HG03457 (cell line): ENCODE results near the gene C14orf119.
A peak's percentile ranks its signal among the peaks of the same experiment; 100 is the strongest.

Experiments used
- ATAC-seq: cut with Tn5 transposase; IDR thresholded peaks from one replicate; pipeline ENCODE4 v1.9.1; 2021; ENCODE audit warnings: moderate number of reproducible peaks; ENCODE audit not compliant: unreplicated experiment

C14orf119 gene

DNA sequence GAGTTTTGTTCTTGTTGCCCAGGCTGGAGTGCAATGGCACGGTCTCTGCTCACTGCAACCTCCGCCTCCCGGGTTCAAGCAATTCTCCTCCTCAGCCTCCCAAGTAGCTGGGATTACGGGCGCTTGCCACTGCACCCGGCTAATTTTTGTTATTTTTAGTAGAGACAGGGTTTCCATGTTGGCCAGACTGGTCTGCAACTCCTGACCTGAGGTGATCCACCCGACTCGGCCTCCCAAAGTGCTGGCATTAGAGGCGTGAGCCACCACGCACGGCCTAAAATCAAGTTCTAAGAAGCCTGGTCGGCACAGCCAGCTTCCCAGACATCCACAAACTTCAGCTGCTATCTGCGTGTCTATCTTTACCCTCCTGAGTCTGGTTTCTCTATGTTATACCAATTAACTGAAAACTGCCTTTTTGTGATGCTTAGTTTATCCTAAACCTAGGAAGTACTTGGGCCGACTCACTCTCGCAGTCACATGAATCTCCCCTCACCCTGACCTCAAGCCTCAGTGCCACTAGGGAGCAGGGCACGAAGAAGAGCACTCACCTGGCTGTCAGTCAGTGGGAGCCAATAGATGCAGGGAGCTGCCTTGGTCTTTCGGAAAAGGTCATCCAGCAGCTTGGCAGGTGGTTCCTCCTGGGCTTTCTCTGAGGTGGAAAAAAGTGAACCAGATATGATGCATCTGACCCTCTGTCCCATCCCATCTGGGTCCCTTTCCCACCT is 34.6 kb upstream of the C14orf119 start:
- no peak for ATAC-seq

DNA sequence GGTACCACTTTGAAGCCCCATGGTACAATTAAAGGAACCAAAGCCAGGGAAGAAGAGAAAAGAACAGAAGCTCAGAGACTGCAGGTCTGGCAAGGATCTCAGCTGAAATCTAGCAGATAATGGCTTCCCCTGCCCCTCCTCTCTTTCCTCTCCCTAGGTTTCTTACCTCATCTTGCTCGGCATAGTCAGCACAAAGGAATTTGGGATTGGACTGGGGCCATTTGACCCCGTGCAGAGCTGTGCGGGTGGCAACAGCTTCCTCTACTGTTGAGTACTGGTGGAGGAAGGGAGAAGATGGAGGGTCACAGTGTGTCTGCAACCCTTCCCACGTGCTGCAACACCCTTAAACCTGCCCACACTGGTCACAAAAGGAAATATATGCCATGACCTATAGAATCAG is 33.3 kb upstream of the C14orf119 start:
- no peak for ATAC-seq

DNA sequence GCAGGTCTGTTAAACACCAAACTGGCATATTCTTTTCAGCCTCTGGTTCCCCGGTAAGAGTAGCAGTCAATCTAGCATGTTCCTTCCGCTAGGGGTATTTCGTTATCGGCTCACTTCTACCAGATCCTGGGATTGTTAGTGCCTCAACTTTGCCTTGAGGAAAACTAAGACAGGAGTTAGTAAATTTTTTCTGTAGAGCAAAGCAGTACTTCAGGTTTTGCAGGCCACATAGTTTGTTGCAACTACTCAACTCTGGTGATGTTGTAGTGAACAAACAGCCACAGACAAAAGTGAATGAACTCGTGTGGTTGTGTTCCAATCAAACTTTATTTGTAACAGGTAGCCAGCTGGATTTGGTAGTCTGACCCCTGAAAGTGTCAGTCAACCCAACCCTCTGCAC is 31.7 kb upstream of the C14orf119 start:
- no peak for ATAC-seq

DNA sequence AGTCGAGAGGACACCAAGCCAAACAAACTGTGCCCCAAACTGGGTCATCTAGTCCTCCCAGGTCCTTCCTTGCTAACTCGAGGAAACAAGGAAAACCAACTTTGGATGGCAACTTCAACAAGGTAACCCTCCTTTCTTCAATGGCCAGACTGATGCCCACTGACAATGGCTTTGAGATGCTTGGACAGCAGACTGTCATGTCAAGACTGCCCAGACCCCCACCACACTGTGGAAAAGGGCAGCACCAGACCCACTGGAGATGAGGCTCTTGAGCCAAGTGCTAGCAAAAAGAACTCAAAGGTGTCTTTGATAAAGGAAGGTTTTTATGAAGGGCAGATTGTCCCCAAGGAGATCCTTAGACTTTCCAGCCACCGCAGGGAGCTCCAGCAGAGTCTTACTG is 28.9 kb upstream of the C14orf119 start:
- ATAC-seq = no peak

- no peak for ATAC-seq
These were observed 28.2 kb upstream of the C14orf119 start for GRCh38 chr14:23066855-23067744.

DNA sequence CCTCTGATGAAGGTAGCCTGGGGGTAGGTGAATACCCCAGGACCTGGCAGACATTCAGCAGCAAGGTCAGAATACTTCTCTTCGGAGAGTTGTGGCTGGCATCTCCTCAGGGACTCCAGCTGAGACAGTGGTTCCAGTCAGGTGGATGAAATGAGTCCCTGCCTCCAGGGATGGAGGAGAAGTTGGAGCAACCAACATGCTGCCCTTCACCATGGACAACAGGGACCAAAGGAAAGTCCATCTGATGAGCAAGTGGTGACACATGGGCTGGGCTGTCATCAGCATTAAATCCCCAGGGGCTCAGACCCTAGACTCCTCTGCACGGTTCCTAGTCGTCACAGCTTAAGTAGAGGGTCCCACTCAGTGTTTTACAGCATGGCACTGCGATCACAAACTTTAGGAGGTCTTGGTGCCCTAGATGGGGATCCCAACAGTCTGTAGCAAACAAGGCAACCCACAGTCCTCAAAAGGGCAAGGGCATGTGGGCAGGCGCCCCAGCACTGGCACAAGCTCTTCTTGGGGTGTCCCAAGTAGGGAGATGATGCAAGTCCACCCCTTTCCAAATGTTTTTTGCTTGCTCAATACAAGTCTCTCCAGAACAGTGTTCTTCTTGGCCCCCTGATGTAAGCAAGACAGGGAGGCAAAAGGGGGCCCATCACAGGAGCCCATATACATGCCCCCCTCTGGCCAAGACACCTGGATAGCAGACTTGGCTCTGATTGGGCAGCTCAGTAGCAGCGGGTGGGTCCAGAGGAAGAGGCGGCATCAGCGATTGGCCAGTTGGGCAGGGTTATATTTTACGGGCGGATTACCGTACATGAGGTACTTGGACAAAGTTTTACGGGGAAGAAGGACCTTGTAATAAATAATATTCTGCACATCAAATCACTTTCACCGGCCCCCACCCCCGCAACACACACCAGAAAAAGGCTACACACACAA is 27.2 kb upstream of the C14orf119 start:
- no peak for ATAC-seq

DNA sequence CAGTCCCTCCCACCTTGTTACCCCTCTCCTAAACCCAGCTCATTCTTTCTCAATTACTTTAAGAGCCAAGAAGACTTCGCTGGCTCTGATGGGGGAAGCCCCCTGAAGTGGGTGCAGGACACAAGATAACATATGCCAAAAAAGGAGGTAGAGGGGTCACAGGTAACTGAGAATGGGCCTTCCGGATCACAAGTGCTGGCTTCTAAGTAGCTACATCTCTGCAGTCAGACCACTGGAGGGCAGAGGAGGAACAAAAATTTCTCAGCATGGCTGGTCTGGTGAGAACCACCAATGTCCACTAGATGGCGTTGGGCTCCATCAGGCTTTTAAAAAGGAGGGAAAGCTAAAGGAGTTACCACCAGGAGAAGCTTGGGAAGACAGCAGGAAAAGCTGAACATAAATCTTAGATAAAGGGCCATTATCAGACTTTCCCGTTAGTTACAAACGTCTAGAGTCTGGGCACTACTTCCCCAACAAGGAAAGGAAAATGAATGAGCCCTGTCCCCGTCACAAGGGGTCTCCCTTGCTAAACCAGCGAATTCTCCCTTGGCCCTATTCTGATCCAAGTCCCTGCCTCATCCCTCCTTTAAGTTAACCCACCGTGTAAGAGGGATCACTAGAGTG is 26.4 kb upstream of the C14orf119 start:
- no peak for ATAC-seq

DNA sequence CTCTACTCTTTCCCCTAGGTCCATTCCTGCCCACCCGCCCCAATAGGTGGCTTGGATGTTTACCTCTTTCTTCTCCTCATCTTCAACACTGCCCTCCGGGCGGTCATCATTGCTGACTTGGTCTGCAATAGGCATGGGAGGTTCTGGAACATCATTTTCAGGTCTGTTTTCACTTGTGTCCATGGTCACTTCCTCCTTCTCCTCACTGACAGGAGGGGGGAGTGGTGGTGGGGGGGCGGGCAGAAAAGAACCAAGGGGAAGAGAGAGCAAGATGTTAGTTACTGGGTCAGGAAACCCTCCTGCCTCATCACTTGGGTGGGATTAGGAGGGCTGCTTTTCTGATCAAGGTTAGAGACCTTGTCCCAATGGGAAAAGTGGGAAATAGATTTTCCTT is 25.9 kb upstream of the C14orf119 start:
- ATAC-seq = no peak

GRCh38 chr14:23070262-23071129 is 24.8 kb upstream of the C14orf119 start:
- no peak for ATAC-seq

DNA sequence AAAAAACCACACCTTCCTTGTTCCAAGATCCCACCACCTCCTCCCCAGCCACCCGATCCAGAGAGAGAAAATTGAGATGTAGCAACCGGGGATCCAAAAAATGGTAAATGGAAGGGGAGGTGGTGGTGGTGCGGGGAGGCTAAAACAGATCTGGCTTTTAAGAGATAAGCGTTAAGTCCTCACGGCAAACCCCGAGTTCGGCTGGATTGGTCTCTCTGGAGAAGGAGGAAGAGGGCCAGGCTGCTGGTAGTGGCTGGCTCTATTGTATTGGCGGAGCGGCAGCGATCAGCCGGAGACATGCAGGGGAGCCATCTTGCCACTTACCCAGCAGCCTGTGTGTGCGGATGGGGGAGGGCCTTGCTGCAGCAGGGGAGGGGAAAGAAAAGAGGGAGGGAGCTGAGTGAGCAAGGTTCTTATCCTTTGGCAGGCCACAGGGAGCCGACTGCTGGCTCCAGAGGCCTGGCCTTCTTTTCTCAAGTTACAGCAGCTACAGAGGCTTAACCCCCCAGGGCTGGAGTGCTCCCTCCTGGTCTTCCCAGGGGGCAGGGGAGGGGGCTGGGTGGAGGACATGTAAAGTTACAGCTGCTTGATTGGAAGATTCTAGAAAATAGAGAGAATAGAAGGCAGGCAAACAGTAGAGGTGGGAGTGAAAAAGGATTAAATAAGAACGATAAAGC is 23.9 kb upstream of the C14orf119 start:
- ATAC-seq = peak; percentile 68

DNA sequence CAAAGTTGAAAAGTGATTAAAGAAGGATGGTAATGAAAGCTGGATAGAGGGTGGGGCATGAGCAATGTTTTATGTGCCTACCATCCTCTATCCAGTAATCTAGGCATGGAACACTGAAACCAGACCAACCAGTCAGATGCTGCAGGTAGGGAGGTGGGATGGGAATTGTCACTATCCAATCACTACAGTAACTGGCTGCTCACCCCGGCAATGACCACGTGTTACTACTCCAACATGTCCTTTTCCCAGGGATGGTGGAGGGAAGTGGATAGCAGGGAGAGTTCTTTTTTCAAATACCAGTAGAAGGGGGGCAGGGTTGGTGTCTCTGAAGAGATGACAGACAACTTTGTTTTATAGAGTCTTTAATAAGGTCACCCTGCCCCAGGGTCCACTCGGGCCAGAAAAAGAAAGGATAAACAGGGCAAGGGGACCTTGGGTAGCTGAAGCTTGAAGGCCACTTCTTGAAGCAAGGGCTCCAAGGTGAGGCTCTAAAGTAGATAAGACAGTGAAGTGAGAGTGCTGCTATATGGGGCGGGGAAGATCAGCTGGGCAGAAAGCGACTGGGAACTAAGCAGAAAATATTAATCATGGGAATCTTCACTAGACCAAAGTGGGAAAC is 23.3 kb upstream of the C14orf119 start:
- ATAC-seq = no peak

DNA sequence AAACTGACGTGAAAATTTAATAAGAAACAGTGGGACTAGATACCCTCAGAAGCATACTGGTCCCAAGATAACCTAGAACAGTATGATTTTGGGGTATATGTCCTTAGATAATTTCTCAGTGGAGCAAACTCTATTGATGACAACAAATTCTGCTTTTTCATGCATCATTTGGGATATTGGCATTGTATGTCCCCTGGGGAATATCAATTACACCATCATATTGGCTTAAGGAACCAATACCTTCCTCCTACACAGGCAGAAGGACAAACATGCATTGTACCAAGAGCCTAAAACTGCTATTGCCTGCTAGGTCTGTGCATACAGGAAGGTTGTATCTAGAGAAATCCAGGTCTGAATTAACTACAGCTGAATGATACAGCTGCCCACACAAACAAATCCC is 20.4 kb upstream of the C14orf119 start:
- ATAC-seq = no peak

- no peak for ATAC-seq
These were observed 18.4 kb upstream of the C14orf119 start for GRCh38 chr14:23076785-23077408.

- no peak for ATAC-seq
These were observed 17.3 kb upstream of the C14orf119 start for GRCh38 chr14:23077962-23078361.

DNA sequence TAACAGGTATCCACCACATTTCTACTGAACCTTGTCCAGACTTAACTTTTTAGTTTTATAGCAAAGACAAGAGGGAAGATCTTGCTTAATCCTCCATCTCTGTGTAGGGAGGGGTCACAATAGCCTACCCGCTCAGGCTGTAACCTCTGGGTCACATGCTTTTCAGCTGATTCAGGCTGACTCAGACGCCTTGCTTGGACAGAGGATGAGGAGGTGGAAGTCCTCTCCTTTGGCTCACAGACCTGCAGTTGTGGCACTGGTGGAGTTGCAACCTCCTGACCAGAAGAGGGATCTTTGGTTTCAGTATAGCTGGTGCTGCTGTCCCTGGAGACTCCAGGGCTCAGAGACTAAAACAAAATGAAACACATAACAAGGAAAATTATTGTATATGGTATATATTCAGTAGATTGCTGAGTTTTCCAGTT is 16.6 kb upstream of the C14orf119 start:
- ATAC-seq = no peak

DNA sequence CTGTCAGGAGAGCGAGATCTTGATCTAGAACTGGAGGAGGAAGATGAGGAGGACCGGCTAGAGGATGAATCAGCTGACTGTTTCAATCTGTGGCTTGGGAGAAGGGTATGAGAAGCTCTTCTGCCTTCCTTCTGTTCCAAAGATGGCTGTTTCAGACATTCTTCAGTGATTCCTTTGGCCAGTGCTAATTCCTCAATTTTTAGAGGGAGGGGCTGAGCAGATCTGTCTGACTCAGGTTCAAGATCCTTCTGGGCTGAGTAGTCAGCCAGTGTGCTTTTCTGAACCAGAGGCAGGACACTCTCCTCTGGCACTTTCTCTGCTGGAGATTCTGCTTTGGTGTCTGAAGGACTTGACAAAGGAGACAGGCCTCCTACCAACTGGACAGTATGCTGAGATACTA is 15.6 kb upstream of the C14orf119 start:
- no peak for ATAC-seq

DNA sequence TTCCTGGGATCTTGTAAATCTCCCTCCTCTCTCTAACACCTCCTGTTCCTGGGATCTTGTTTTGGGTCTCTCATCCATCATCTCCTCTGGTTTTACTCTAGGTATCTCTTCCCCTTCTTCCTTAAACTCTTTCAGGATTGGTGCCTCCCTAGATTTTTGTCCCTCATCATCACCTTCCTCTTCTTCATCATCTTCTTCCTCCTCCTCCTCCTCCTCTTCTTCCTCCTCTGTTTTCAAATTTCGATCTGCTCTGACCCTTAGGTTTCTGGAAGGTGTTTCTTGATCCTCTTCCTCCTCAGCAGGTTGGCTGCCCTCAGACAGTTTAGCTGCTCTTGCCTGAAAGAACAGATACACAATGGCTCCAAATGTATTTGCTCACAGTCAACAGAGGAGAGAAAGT is 14.8 kb upstream of the C14orf119 start:
- ATAC-seq = no peak

GRCh38 chr14:23085458-23085857 is 9.8 kb upstream of the C14orf119 start:
- no peak for ATAC-seq
